Testis (tissue), 2 donors: Measurements from ENCODE around the gene SDE2.

Source experiments
- CTCF ChIP-seq, 3 experiments: fragments of 450-650 bp in 2 of 3; fragments of 200-600 bp in 1 of 3; sonication (generic) in 1 of 3; IDR thresholded peaks; one replicate each; pipeline ENCODE4 v1.5.1; 2016 to 2019; ENCODE audit warnings: antibody characterized with exemption in 3 of 3, mild to moderate bottlenecking in 2 of 3, moderate library complexity in 1 of 3
- POLR2A ChIP-seq: fragments of 450-650 bp; IDR thresholded peaks from one replicate; pipeline ENCODE4 v1.6.1; 2017; ENCODE audit warnings: antibody characterized with exemption, mild to moderate bottlenecking, moderate library complexity

GRCh38 chr1:226033582-226033981 lies 34.4 kb upstream of the SDE2 start:
- TF ChIP-seq CTCF (IDR thresholded peaks at IDR 0.05) (no peak), POLR2A (no peak)
